GM18951 (cell line): Measurements from ENCODE around the gene LSM7.

Experiments
- POLR2A ChIP-seq: IDR thresholded peaks from 4 replicates; pipeline ENCODE4 v1.6.1; 2011; ENCODE audit warnings: mild to moderate bottlenecking; ENCODE audit not compliant: insufficient read length, insufficient read depth; ENCODE audit errors: extremely low read depth
- in situ Hi-C: fragments of 300-500 bp; cut with MboI; formaldehyde crosslinking; loops from one replicate; pipeline ENCODE4 v1.12.0; 2022; ENCODE audit warnings: low sequenced_read_pairs, mixed read lengths, inconsistent platforms; ENCODE audit not compliant: unreplicated experiment

Gene LSM7

DNA sequence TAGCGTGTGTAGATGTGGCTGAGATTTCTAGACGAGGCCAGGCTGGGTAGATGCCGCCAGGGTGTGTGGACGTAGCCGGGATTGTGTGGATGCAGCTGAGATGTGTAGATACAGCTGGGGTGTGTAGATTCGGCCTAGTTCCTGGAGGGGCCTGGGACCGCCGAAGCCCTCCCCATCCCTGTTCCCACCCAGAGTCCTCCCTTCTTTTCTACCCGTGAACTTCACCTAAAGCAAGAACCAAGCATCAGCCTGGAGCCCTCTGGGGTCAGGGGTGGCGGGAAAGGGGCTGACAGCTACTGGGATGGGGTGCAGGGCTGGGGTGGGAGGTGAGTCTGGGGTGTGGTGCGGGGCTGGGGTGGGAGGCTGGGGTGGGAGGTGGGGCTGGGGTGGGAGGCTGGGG is 32.4 kb upstream of the LSM7 start:
- in situ Hi-C loops = no loop called here
- no peak for TF ChIP-seq POLR2A

- TF ChIP-seq POLR2A = no peak
- in situ Hi-C loops = no loop called here
Measured at GRCh38 chr19:2359992-2360685, 31.8 kb upstream of the LSM7 start, which contains the start of gene TMPRSS9. Gene TMPRSS9, plus strand, starts transcription at chr19:2360265. Its CDS starts 29,521 bp downstream, at chr19:2389786.

GRCh38 chr19:2358548-2359173 is 30.3 kb upstream of the LSM7 start:
- no peak for TF ChIP-seq POLR2A
- in situ Hi-C loops = no loop called here

GRCh38 chr19:2357279-2358206 is 29.2 kb upstream of the LSM7 start:
- in situ Hi-C loops = no loop called here
- no peak for TF ChIP-seq POLR2A

- in situ Hi-C loops = no loop called here
- TF ChIP-seq POLR2A = no peak
Measured at GRCh38 chr19:2356036-2356646, 27.8 kb upstream of the LSM7 start.

GRCh38 chr19:2355168-2356035 is 27.0 kb upstream of the LSM7 start:
- in situ Hi-C loops = no loop called here

GRCh38 chr19:2354670-2355069 is 26.3 kb upstream of the LSM7 start:
- no peak for TF ChIP-seq POLR2A
- in situ Hi-C loops = no loop called here

More at GRCh38 chr19:2355168-2356035, 27.0 kb upstream of the LSM7 start:
- TF ChIP-seq POLR2A = no peak

DNA sequence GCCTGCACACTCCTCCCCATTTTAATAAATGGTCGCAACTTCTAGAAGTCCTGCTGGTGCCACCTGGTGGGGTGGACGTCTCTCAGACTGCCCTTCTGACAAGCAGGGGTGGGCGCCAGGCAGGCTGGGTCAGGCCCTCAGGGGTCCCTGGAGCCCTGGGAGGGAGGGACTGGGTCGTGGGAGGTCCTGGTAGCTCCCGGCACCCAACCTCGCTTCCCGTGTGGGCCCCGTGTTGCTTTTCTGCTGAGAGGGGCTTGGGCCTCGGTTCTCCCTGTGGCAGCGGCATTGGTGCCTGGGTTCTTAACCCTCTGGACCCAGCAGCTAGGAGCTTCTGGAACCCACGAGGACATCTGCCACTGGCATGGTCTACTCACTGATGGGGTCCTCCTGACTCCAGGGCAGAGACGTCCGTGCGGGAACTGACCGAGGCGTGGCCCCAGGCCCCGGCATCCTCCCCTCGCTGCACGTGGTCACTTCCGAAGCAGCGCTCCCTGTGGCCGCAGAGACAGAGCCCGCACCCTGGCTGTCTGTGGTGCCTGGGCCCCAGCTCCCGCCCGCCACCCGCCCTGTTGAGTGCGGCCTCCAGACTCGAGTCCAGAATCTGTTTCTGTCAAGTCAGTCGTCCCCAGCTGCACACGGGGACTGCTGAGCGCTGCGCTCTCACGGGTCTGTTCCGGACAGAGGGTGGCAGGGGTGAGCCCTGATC is 25.7 kb upstream of the LSM7 start:
- in situ Hi-C loops = no loop called here
- TF ChIP-seq POLR2A = no peak

DNA sequence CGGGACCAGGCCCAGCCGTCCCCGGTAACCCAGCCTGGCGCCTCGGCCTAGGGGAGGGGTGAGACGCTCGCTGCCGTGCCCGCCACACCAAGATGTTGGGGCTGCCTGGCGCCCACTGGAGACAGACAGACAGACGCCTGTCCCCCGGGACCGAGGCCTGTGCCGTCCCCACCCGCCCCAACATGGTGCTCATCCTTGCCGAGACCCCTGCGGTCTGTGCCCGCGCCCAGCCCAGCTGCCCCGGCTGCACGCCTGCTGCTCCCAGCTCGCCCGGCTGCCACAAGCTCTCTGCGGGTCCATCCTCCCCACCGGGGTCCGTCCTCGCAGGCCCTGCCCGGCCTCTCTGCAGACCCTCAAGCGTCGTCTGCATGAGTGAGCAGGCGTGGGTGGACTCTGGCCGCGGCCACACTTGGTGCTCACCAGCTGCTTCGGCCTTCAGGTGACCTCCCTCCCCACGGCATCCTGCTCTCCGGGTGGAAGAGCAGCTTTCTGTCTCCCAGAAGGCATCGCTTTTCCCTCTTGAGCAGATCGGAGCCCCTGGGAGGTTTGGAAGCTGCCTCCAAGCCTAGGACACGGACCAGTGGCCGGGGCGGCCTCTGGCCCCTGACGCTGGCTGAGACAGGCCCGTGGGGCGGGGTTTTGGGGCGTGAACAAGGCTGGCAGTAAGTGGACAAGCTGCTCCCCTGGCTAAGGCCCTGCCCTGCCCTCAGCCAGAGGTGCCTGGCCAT is 24.9 kb upstream of the LSM7 start:
- no peak for TF ChIP-seq POLR2A
- in situ Hi-C loops = no loop called here

- in situ Hi-C loops = no loop called here
- TF ChIP-seq POLR2A = no peak
Measured at GRCh38 chr19:2352121-2352520, 23.7 kb upstream of the LSM7 start.

- in situ Hi-C loops = no loop called here
- TF ChIP-seq POLR2A = no peak
Measured at GRCh38 chr19:2351591-2351990, 23.2 kb upstream of the LSM7 start.
